ENCODE data around the gene PHF12.

PHF12 gene

DNA sequence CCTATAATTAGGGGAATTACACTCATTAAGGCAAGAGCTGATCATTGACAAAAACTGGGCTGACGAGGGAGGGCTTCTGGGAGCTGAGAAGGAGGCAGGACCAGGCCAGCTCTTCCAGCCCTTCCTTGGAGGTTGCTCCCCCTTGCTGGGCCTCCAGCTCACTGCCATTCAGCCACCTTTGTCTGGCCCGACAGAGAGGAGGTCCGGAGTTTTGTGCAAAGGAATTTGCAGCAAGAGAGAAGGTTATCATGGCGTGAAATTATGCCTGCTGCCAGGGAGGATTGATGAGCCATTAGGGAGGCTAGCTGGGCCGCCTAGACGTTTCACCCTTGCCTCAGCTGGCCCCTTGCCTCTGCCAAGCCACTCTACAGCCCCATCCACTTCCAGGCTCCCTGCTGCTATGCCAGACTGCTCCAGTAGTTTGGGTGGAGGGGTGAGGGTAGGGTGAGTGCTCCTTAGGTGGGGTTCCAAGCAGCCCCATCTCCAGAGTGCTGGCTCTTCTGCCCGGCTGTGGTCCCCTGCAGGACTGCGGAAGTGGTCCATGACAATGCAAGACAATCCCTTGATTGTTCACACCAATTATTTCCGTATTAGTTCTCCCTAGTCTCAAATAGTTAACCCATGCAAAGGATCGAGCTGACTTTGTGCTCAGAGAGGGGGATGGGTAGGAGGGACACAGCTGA lies 17.1 kb upstream of the PHF12 start:
- Histone ChIP-seq H2AFZ (ENCODE audit: low read depth, low read length, severe bottlenecking) (no peak overlapping the region), H4K20me1 (ENCODE audit: low read depth, low read length) (no peaks in the 10 kb centered on the region), H3F3A (ENCODE audit: insufficient read depth) (no peaks in the 10 kb centered on the region), H3K9ac (ENCODE audit: low read length) (no peak overlapping the region), H3K79me2 (ENCODE audit: insufficient read depth, low read length) (no peaks in the 10 kb centered on the region), H3K27me3 (ENCODE audit: low read length) (no peaks in the 10 kb centered on the region), H3K27ac (ENCODE audit: low read depth, low read length) (no peak overlapping the region), H3K9me3 (ENCODE audit: insufficient read depth, low read length) (no peaks in the 10 kb centered on the region), H3K4me3 (ENCODE audit: insufficient read depth, low read length, poor library complexity, severe bottlenecking) (no peak overlapping the region), H3K4me2 (ENCODE audit: low read depth, low read length, poor library complexity, severe bottlenecking) (no peak overlapping the region), H3K9me2 (replicated peaks; ENCODE audit: insufficient read depth, low read length) (no peaks in the 10 kb centered on the region), H3K36me3 (ENCODE audit: low read length) (no peaks in the 10 kb centered on the region)
- TF ChIP-seq, protein P1, sequence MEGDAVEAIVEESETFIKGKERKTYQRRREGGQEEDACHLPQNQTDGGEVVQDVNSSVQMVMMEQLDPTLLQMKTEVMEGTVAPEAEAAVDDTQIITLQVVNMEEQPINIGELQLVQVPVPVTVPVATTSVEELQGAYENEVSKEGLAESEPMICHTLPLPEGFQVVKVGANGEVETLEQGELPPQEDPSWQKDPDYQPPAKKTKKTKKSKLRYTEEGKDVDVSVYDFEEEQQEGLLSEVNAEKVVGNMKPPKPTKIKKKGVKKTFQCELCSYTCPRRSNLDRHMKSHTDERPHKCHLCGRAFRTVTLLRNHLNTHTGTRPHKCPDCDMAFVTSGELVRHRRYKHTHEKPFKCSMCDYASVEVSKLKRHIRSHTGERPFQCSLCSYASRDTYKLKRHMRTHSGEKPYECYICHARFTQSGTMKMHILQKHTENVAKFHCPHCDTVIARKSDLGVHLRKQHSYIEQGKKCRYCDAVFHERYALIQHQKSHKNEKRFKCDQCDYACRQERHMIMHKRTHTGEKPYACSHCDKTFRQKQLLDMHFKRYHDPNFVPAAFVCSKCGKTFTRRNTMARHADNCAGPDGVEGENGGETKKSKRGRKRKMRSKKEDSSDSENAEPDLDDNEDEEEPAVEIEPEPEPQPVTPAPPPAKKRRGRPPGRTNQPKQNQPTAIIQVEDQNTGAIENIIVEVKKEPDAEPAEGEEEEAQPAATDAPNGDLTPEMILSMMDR (IDR thresholded peaks at IDR 0.05; ENCODE audit: insufficient read depth, low read length, poor library complexity, severe bottlenecking) = no peak
- no peak for TF ChIP-seq EZH2phosphoT487 (conservative IDR thresholded peaks at IDR 0.05; ENCODE audit: low read length)

DNA sequence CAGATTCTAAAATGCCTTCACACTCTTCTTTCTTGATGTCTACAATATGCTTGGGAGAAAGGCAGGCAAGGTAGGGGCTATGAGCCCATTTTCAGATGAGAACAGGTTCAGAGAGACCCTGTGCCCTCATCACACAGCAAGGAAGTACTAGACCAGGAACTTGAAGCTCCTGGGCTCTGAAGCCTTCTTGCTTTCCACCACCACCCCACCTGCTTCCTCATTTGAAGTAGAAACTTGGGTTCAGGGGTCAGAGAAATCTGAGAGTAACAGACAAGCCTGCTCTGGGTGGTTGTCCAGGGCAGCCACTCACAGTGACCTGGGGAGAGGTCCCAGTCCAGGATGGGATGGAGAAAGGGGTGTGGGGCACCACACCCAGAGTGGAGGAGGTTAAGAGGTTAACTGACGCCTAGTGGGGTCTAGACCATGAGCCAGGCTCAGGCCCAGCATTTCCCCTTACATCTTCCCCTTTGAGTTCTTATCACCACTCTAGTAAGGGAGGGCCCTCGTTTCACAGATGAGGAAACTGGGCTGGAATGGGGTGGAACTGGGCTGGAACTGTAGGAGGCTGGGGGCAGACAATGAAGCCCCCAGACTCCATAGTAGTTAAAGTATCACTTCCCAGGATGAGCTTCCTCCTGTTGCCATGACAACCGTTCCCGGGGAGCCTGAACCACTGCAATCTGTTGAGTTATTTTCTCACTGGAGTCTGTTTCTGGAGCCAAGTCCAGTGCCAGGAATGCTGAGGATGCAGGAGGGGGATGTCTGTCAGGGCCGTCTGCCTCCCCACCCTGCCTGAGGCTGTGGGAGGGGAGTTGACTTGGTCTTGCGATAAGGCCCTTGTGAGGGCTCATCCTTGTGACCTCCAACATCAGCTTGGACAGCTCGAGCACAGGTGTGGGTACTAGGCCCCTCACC lies 16.2 kb upstream of the PHF12 start:
- H3K79me2 ChIP-seq (ENCODE audit: insufficient read depth, low read length) = no peaks in the 10 kb centered on the region
- no peak overlapping the region for H3K4me2 ChIP-seq (ENCODE audit: low read depth, low read length, poor library complexity, severe bottlenecking)
- no peaks in the 10 kb centered on the region for H3K9me3 ChIP-seq (ENCODE audit: insufficient read depth, low read length)
- H4K20me1 ChIP-seq (ENCODE audit: low read depth, low read length) = no peaks in the 10 kb centered on the region
- H3K36me3 ChIP-seq (ENCODE audit: low read length) = no peaks in the 10 kb centered on the region
- H3F3A ChIP-seq (ENCODE audit: insufficient read depth) = no peaks in the 10 kb centered on the region
- no peak overlapping the region for H3K27ac ChIP-seq (ENCODE audit: low read depth, low read length)
- no peak overlapping the region for H3K9ac ChIP-seq (ENCODE audit: low read length)
- H2AFZ ChIP-seq (ENCODE audit: low read depth, low read length, severe bottlenecking) = no peak overlapping the region
- H3K9me2 ChIP-seq (replicated peaks; ENCODE audit: insufficient read depth, low read length) = no peaks in the 10 kb centered on the region
- no peak overlapping the region for H3K4me3 ChIP-seq (ENCODE audit: insufficient read depth, low read length, poor library complexity, severe bottlenecking)
- no peak for TF ChIP-seq EZH2phosphoT487 (conservative IDR thresholded peaks at IDR 0.05; ENCODE audit: low read length)
- TF ChIP-seq, protein P1 (IDR thresholded peaks at IDR 0.05; ENCODE audit: insufficient read depth, low read length, poor library complexity, severe bottlenecking) = no peak
- no peaks in the 10 kb centered on the region for H3K27me3 ChIP-seq (ENCODE audit: low read length)

DNA sequence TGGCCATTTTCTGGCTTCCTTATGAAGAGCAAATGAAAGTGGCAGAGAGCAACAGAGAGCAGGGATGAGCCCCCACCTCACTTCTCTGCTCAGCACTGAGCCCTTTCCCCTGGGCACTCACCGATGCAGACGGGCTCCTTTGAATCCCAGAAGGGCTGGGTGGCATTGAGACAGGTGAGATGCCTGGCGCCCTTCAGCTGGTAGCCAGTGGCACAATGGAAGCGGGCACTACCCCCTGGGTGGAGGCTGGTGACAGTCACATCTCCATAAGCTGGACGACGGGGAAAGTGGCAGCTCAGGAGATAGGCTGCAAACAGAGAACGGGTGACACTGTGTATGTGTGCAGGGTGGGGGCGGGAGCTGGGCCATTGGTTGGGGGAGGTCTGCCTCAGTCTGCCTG lies 12.5 kb upstream of the PHF12 start:
- no peaks in the 10 kb centered on the region for H3K9me2 ChIP-seq (replicated peaks; ENCODE audit: insufficient read depth, low read length)
- no peaks in the 10 kb centered on the region for H3F3A ChIP-seq (ENCODE audit: insufficient read depth)
- TF ChIP-seq, protein P1 (IDR thresholded peaks at IDR 0.05; ENCODE audit: insufficient read depth, low read length, poor library complexity, severe bottlenecking) = no peak
- no peak for TF ChIP-seq EZH2phosphoT487 (conservative IDR thresholded peaks at IDR 0.05; ENCODE audit: low read length)
- H3K4me3 ChIP-seq (ENCODE audit: insufficient read depth, low read length, poor library complexity, severe bottlenecking) = no peak overlapping the region
- H3K27ac ChIP-seq (ENCODE audit: low read depth, low read length) = no peak overlapping the region
- H4K20me1 ChIP-seq (ENCODE audit: low read depth, low read length) = no peaks in the 10 kb centered on the region
- no peaks in the 10 kb centered on the region for H3K27me3 ChIP-seq (ENCODE audit: low read length)
- no peak overlapping the region for H3K9ac ChIP-seq (ENCODE audit: low read length)
- H3K79me2 ChIP-seq (ENCODE audit: insufficient read depth, low read length) = no peaks in the 10 kb centered on the region
- H3K9me3 ChIP-seq (ENCODE audit: insufficient read depth, low read length) = no peaks in the 10 kb centered on the region
- no peak overlapping the region for H3K4me2 ChIP-seq (ENCODE audit: low read depth, low read length, poor library complexity, severe bottlenecking)
- H3K36me3 ChIP-seq (ENCODE audit: low read length) = no peaks in the 10 kb centered on the region
- no peak overlapping the region for H2AFZ ChIP-seq (ENCODE audit: low read depth, low read length, severe bottlenecking)
